ENCODE results near the gene HDAC9.

Gene HDAC9

GRCh38 chr7:19009241-19009935, 513.8 kb downstream of the HDAC9 start:
- H3K27me3 ChIP-seq (ENCODE audit: insufficient read depth, low read length) = no peaks in the 10 kb centered on the region
- no peaks in the 10 kb centered on the region for H3K9me3 ChIP-seq (ENCODE audit: insufficient read depth, low read depth, low read length)
- WGBS = 93% methylated on average over 5 of the region's 5 CpGs
- no peak overlapping the region for H3K27ac ChIP-seq (ENCODE audit: low read depth, low read length)
- no peaks in the 10 kb centered on the region for H3K4me1 ChIP-seq (ENCODE audit: insufficient read depth, low read length)
- no peaks in the 10 kb centered on the region for H3K36me3 ChIP-seq (ENCODE audit: insufficient read depth, low read length)
- H3K4me3 ChIP-seq (ENCODE audit: low read length) = no peak overlapping the region
- H3K9ac ChIP-seq (ENCODE audit: low read depth, low read length) = no peak overlapping the region

- Histone ChIP-seq H3K36me3 (ENCODE audit: insufficient read depth, low read length) (no peaks in the 10 kb centered on the region), H3K9ac (ENCODE audit: low read depth, low read length) (no peak overlapping the region), H3K4me3 (ENCODE audit: low read length) (no peak overlapping the region), H3K9me3 (ENCODE audit: insufficient read depth, low read depth, low read length) (no peaks in the 10 kb centered on the region), H3K27me3 (ENCODE audit: insufficient read depth, low read length) (no peaks in the 10 kb centered on the region), H3K4me1 (ENCODE audit: insufficient read depth, low read length) (no peaks in the 10 kb centered on the region), H3K27ac (ENCODE audit: low read depth, low read length) (no peak overlapping the region)
These were observed 514.4 kb downstream of the HDAC9 start for GRCh38 chr7:19009936-19010280.

- Histone ChIP-seq H3K9me3 (ENCODE audit: insufficient read depth, low read depth, low read length) (no peaks in the 10 kb centered on the region), H3K4me3 (ENCODE audit: low read length) (no peak overlapping the region), H3K27ac (ENCODE audit: low read depth, low read length) (no peak overlapping the region), H3K27me3 (ENCODE audit: insufficient read depth, low read length) (no peaks in the 10 kb centered on the region), H3K36me3 (ENCODE audit: insufficient read depth, low read length) (no peaks in the 10 kb centered on the region), H3K9ac (ENCODE audit: low read depth, low read length) (no peak overlapping the region), H3K4me1 (ENCODE audit: insufficient read depth, low read length) (no peaks in the 10 kb centered on the region)
- 95% methylated on average over 7 of the region's 7 CpGs for WGBS
These were observed 515.7 kb downstream of the HDAC9 start for GRCh38 chr7:19011212-19011611.

GRCh38 chr7:19015098-19015497, 519.5 kb downstream of the HDAC9 start:
- H3K27ac ChIP-seq (ENCODE audit: low read depth, low read length) = no peak overlapping the region
- H3K36me3 ChIP-seq (ENCODE audit: insufficient read depth, low read length) = no peaks in the 10 kb centered on the region
- H3K9me3 ChIP-seq (ENCODE audit: insufficient read depth, low read depth, low read length) = no peaks in the 10 kb centered on the region
- no peak overlapping the region for H3K9ac ChIP-seq (ENCODE audit: low read depth, low read length)
- H3K27me3 ChIP-seq (ENCODE audit: insufficient read depth, low read length) = no peaks in the 10 kb centered on the region
- no peak overlapping the region for H3K4me3 ChIP-seq (ENCODE audit: low read length)
- no CpG with 5 or more reads among the region's 3 CpGs for WGBS
- 0 out of 2 replicates have a peak, but pooled peaks cover 2% of the 10 kb centered on the region for H3K4me1 ChIP-seq (ENCODE audit: insufficient read depth, low read length)

- H3K27ac ChIP-seq (ENCODE audit: low read depth, low read length) = no peak overlapping the region
- no peaks in the 10 kb centered on the region for H3K36me3 ChIP-seq (ENCODE audit: insufficient read depth, low read length)
- peaks cover 8% of the 10 kb centered on the region for H3K4me1 ChIP-seq (ENCODE audit: insufficient read depth, low read length)
- no peak overlapping the region for H3K9ac ChIP-seq (ENCODE audit: low read depth, low read length)
- H3K27me3 ChIP-seq (ENCODE audit: insufficient read depth, low read length) = no peaks in the 10 kb centered on the region
- H3K4me3 ChIP-seq (ENCODE audit: low read length) = no peak overlapping the region
- 92% methylated on average over 1 of the region's 1 CpG for WGBS
- no peaks in the 10 kb centered on the region for H3K9me3 ChIP-seq (ENCODE audit: insufficient read depth, low read depth, low read length)
These were observed 520.6 kb downstream of the HDAC9 start for GRCh38 chr7:19016140-19016539.

- Histone ChIP-seq H3K9me3 (ENCODE audit: insufficient read depth, low read depth, low read length) (no peaks in the 10 kb centered on the region), H3K9ac (ENCODE audit: low read depth, low read length) (no peak overlapping the region), H3K36me3 (ENCODE audit: insufficient read depth, low read length) (no peaks in the 10 kb centered on the region), H3K4me1 (ENCODE audit: insufficient read depth, low read length) (peaks cover 8% of the 10 kb centered on the region), H3K27ac (ENCODE audit: low read depth, low read length) (no peak overlapping the region), H3K27me3 (ENCODE audit: insufficient read depth, low read length) (no peaks in the 10 kb centered on the region), H3K4me3 (ENCODE audit: low read length) (no peak overlapping the region)
- no CpG with 5 or more reads among the region's 1 CpG for WGBS
These were observed 521.8 kb downstream of the HDAC9 start for GRCh38 chr7:19017374-19017773.

- no peak overlapping the region for H3K9ac ChIP-seq (ENCODE audit: low read depth, low read length)
- peaks cover 8% of the 10 kb centered on the region for H3K4me1 ChIP-seq (ENCODE audit: insufficient read depth, low read length)
- H3K36me3 ChIP-seq (ENCODE audit: insufficient read depth, low read length) = no peaks in the 10 kb centered on the region
- no peaks in the 10 kb centered on the region for H3K9me3 ChIP-seq (ENCODE audit: insufficient read depth, low read depth, low read length)
- no peak overlapping the region for H3K4me3 ChIP-seq (ENCODE audit: low read length)
- WGBS = 96% methylated on average over 2 of the region's 2 CpGs
- no peaks in the 10 kb centered on the region for H3K27me3 ChIP-seq (ENCODE audit: insufficient read depth, low read length)
- no peak overlapping the region for H3K27ac ChIP-seq (ENCODE audit: low read depth, low read length)
These were observed 524.5 kb downstream of the HDAC9 start for GRCh38 chr7:19020062-19020461.

GRCh38 chr7:19020711-19021110, 525.2 kb downstream of the HDAC9 start:
- Histone ChIP-seq H3K9me3 (ENCODE audit: insufficient read depth, low read depth, low read length) (no peaks in the 10 kb centered on the region), H3K36me3 (ENCODE audit: insufficient read depth, low read length) (no peaks in the 10 kb centered on the region), H3K27me3 (ENCODE audit: insufficient read depth, low read length) (no peaks in the 10 kb centered on the region), H3K9ac (ENCODE audit: low read depth, low read length) (no peak overlapping the region), H3K27ac (ENCODE audit: low read depth, low read length) (no peak overlapping the region), H3K4me1 (ENCODE audit: insufficient read depth, low read length) (peaks cover 8% of the 10 kb centered on the region), H3K4me3 (ENCODE audit: low read length) (no peak overlapping the region)
- 55% methylated on average over 2 of the region's 2 CpGs for WGBS

- Histone ChIP-seq H3K4me3 (ENCODE audit: low read length) (no peak overlapping the region), H3K9ac (ENCODE audit: low read depth, low read length) (no peak overlapping the region), H3K9me3 (ENCODE audit: insufficient read depth, low read depth, low read length) (no peaks in the 10 kb centered on the region), H3K4me1 (ENCODE audit: insufficient read depth, low read length) (peaks cover 8% of the 10 kb centered on the region), H3K27me3 (ENCODE audit: insufficient read depth, low read length) (no peaks in the 10 kb centered on the region), H3K27ac (ENCODE audit: low read depth, low read length) (no peak overlapping the region), H3K36me3 (ENCODE audit: insufficient read depth, low read length) (no peaks in the 10 kb centered on the region)
- WGBS = 98% methylated on average over 3 of the region's 3 CpGs
These were observed 527.9 kb downstream of the HDAC9 start for GRCh38 chr7:19023477-19023876.

- 93% methylated on average over 4 of the region's 4 CpGs for WGBS
- no peaks in the 10 kb centered on the region for H3K9me3 ChIP-seq (ENCODE audit: insufficient read depth, low read depth, low read length)
- H3K4me1 ChIP-seq (ENCODE audit: insufficient read depth, low read length) = peaks cover 8% of the 10 kb centered on the region
- no peak overlapping the region for H3K27ac ChIP-seq (ENCODE audit: low read depth, low read length)
- no peaks in the 10 kb centered on the region for H3K27me3 ChIP-seq (ENCODE audit: insufficient read depth, low read length)
- no peaks in the 10 kb centered on the region for H3K36me3 ChIP-seq (ENCODE audit: insufficient read depth, low read length)
- no peak overlapping the region for H3K9ac ChIP-seq (ENCODE audit: low read depth, low read length)
- H3K4me3 ChIP-seq (ENCODE audit: low read length) = no peak overlapping the region
These were observed 528.7 kb downstream of the HDAC9 start for GRCh38 chr7:19024261-19024660.

- WGBS = no CpG with 5 or more reads among the region's 1 CpG
These were observed 531.3 kb downstream of the HDAC9 start for GRCh38 chr7:19026888-19027287.

GRCh38 chr7:19030281-19030680, 534.7 kb downstream of the HDAC9 start:
- H3K4me3 ChIP-seq (ENCODE audit: low read length) = no peak overlapping the region
- no peak overlapping the region for H3K9ac ChIP-seq (ENCODE audit: low read depth, low read length)
- no peaks in the 10 kb centered on the region for H3K9me3 ChIP-seq (ENCODE audit: insufficient read depth, low read depth, low read length)
- no peak overlapping the region for H3K27ac ChIP-seq (ENCODE audit: low read depth, low read length)
- no peaks in the 10 kb centered on the region for H3K36me3 ChIP-seq (ENCODE audit: insufficient read depth, low read length)
- H3K27me3 ChIP-seq (ENCODE audit: insufficient read depth, low read length) = no peaks in the 10 kb centered on the region
- no peaks in the 10 kb centered on the region for H3K4me1 ChIP-seq (ENCODE audit: insufficient read depth, low read length)
- WGBS = 88% methylated on average over 1 of the region's 2 CpGs

More at GRCh38 chr7:19026888-19027287, 531.3 kb downstream of the HDAC9 start:
- Histone ChIP-seq H3K36me3 (ENCODE audit: insufficient read depth, low read length) (no peaks in the 10 kb centered on the region), H3K27me3 (ENCODE audit: insufficient read depth, low read length) (no peaks in the 10 kb centered on the region), H3K27ac (ENCODE audit: low read depth, low read length) (no peak overlapping the region), H3K9ac (ENCODE audit: low read depth, low read length) (no peak overlapping the region), H3K9me3 (ENCODE audit: insufficient read depth, low read depth, low read length) (no peaks in the 10 kb centered on the region), H3K4me3 (ENCODE audit: low read length) (no peak overlapping the region), H3K4me1 (ENCODE audit: insufficient read depth, low read length) (no peaks in the 10 kb centered on the region)

All from HUES64 (cell line).